IMR-90 (cell line): ENCODE results near the gene CFAP97D2. TPM values are rescaled to one million over a fixed set of nuclear protein-coding genes. Genes with fewer than 3 reads are reported as not detected.

Source experiments
- ATAC-seq: fragments of 200-7000 bp; cut with Tn5 transposase; 2 replicates; pipeline ENCODE4 v1.9.1; 2020; ENCODE audit warnings: low read depth, mild to moderate bottlenecking, moderate library complexity
- BruUV-seq: library from RNA; stranded (reverse); fragments of 400-500 nt; replicated peaks from 2 replicates; lab custom pipeline; 2021; lab: Mats Ljungman, UMichigan
- CTCF ChIA-PET: fragments of 300-600 bp; formaldehyde crosslinking; extraction: SDS; loops from one replicate; lab custom pipeline; 2021; ENCODE audit warnings: antibody characterized with exemption; lab: Yijun Ruan, JAX
- POLR2A ChIA-PET: fragments of 300-600 bp; sonication (Branson Sonifier 250); formaldehyde crosslinking; loops from one replicate; lab custom pipeline; 2022; ENCODE audit warnings: antibody characterized with exemption; ENCODE audit not compliant: unreplicated experiment; lab: Charles Lee
- DNase-seq: peaks from one replicate; pipeline ENCODE4 v3.0.0; 2013
- H2AFZ ChIP-seq: replicated peaks from 2 replicates; pipeline ENCODE3; 2013; ENCODE audit warnings: low read length, mild to moderate bottlenecking; ENCODE audit not compliant: poor library complexity
- H2AK5ac ChIP-seq: 2 replicates; pipeline ENCODE4 v1.6.1; 2013; ENCODE audit warnings: low read depth, low read length, inconsistent platforms
- H2AK9ac ChIP-seq: replicated peaks from 2 replicates; pipeline ENCODE3; 2013; ENCODE audit warnings: mild to moderate bottlenecking, low read depth, low read length, moderate library complexity; ENCODE audit not compliant: poor library complexity
- H2BK120ac ChIP-seq: 2 replicates; pipeline ENCODE4 v1.6.1; 2013; ENCODE audit warnings: low read depth, low read length, inconsistent platforms
- H2BK15ac ChIP-seq: 3 replicates; pipeline ENCODE4 v1.6.1; 2013; ENCODE audit warnings: low read depth, low read length, inconsistent platforms
- H2BK20ac ChIP-seq: 2 replicates; pipeline ENCODE4 v1.6.1; 2013; ENCODE audit warnings: low read depth, mild to moderate bottlenecking, inconsistent platforms, low read length, moderate library complexity
- H2BK5ac ChIP-seq: 2 replicates; pipeline ENCODE4 v1.6.1; 2013; ENCODE audit warnings: mild to moderate bottlenecking, low read depth, low read length, inconsistent platforms; ENCODE audit not compliant: poor library complexity, severe bottlenecking
- H3K14ac ChIP-seq: replicated peaks from 2 replicates; pipeline ENCODE4 v1.6.1; 2013; ENCODE audit warnings: low read depth, low read length, inconsistent platforms
- H3K18ac ChIP-seq: 2 replicates; pipeline ENCODE4 v1.6.1; 2013; ENCODE audit warnings: low read depth, low read length, control low read depth
- H3K23ac ChIP-seq: 2 replicates; pipeline ENCODE4 v1.6.1; 2013; ENCODE audit warnings: low read depth, low read length, inconsistent platforms
- H3K27ac ChIP-seq: 2 replicates; pipeline ENCODE4 v1.5.1; 2013; ENCODE audit warnings: mild to moderate bottlenecking, control low read depth, low read length; ENCODE audit not compliant: insufficient read depth
- H3K27me3 ChIP-seq: 2 replicates; pipeline ENCODE4 v1.6.1; 2013; ENCODE audit warnings: low read length; ENCODE audit not compliant: control insufficient read depth, insufficient read depth
- H3K36me3 ChIP-seq: 2 replicates; pipeline ENCODE4 v1.6.1; 2013; ENCODE audit warnings: low read length, mixed read lengths; ENCODE audit not compliant: control insufficient read depth, insufficient read depth
- H3K4ac ChIP-seq: 2 replicates; pipeline ENCODE4 v1.6.1; 2013; ENCODE audit warnings: low read depth, low read length, inconsistent platforms
- H3K4me1 ChIP-seq: 2 replicates; pipeline ENCODE4 v1.6.1; 2013; ENCODE audit warnings: low read length, mixed read lengths; ENCODE audit not compliant: control insufficient read depth, insufficient read depth
- H3K4me2 ChIP-seq: 2 replicates; pipeline ENCODE4 v1.6.1; 2013; ENCODE audit warnings: low read depth, mild to moderate bottlenecking, control low read depth, low read length, moderate library complexity
- H3K4me3 ChIP-seq: 2 replicates; pipeline ENCODE4 v1.5.1; 2013; ENCODE audit warnings: low read depth, mild to moderate bottlenecking, control low read depth, low read length, moderate library complexity; ENCODE audit not compliant: insufficient read depth
- H3K56ac ChIP-seq: 2 replicates; pipeline ENCODE4 v1.6.1; 2013; ENCODE audit warnings: low read length, inconsistent platforms; ENCODE audit not compliant: insufficient read depth; ENCODE audit errors: extremely low read depth
- H3K79me1 ChIP-seq, 2 experiments: 2 replicates each; pipeline ENCODE4 v1.6.1; 2013; ENCODE audit warnings: low read length in 2 of 2, inconsistent platforms in 1 of 2, low read depth in 1 of 2
- H3K9ac ChIP-seq: 2 replicates; pipeline ENCODE4 v1.6.1; 2013; ENCODE audit warnings: low read depth, low read length, control low read depth
- H3K9me1 ChIP-seq: 2 replicates; pipeline ENCODE4 v1.6.1; 2013; ENCODE audit warnings: low read length, inconsistent platforms; ENCODE audit not compliant: insufficient read depth
- H3K9me3 ChIP-seq: 2 replicates; pipeline ENCODE4 v1.6.1; 2013; ENCODE audit warnings: low read length; ENCODE audit not compliant: control insufficient read depth, insufficient read depth
- H4K20me1 ChIP-seq: 2 replicates; pipeline ENCODE4 v1.6.1; 2013; ENCODE audit warnings: low read length, inconsistent platforms; ENCODE audit not compliant: insufficient read depth
- H4K5ac ChIP-seq: 2 replicates; pipeline ENCODE4 v1.6.1; 2013; ENCODE audit warnings: mild to moderate bottlenecking, low read depth, low read length, control low read depth
- H4K8ac ChIP-seq, 2 experiments: 2 replicates each; pipeline ENCODE4 v1.6.1; 2013; ENCODE audit warnings: low read depth in 2 of 2, low read length in 2 of 2, control low read depth in 1 of 2, inconsistent platforms in 1 of 2
- H4K91ac ChIP-seq: 2 replicates; pipeline ENCODE4 v1.6.1; 2013; ENCODE audit warnings: low read depth, low read length, inconsistent platforms; ENCODE audit not compliant: insufficient read depth
- CEBPB ChIP-seq: IDR thresholded peaks from 2 replicates; pipeline ENCODE4 v1.6.1; 2012; ENCODE audit warnings: low read depth, low read length, improper control_type of control experiment
- CHD1 ChIP-seq: IDR thresholded peaks from 2 replicates; pipeline ENCODE4 v1.6.1; 2012; ENCODE audit warnings: low read depth, low read length, improper control_type of control experiment
- FOS ChIP-seq: fragments of 150-350 bp; IDR thresholded peaks from 2 replicates; pipeline ENCODE4 v1.6.1; 2016; ENCODE audit warnings: low read depth, low read length
- MAFK ChIP-seq: IDR thresholded peaks from 2 replicates; pipeline ENCODE4 v1.6.1; 2012; ENCODE audit warnings: low read depth, low read length, improper control_type of control experiment
- NFE2L2 ChIP-seq: fragments of 150-350 bp; IDR thresholded peaks from 2 replicates; pipeline ENCODE4 v1.6.1; 2016; ENCODE audit warnings: low read depth, mild to moderate bottlenecking, low read length
- WGBS, 2 experiments: methylation state at CpG; one replicate each; pipeline versions ENCODE4 v1.1.5 to v1.1.7; 2013; ENCODE audit warnings: missing lambda C conversion rate in 2 of 2; ENCODE audit not compliant: insufficient read length in 1 of 2; ENCODE audit errors: extremely low coverage in 2 of 2; 5-methylcytosine and 5-hydroxymethylcytosine counted together
- dilution Hi-C: fragments of 300-500 bp; cut with HindIII; formaldehyde crosslinking; loops from one replicate; pipeline ENCODE4 v1.14.3; 2018; ENCODE audit warnings: low sequenced_read_pairs; ENCODE audit not compliant: unreplicated experiment
- in situ Hi-C: fragments of 300-500 bp; cut with MboI; formaldehyde crosslinking; loops from 3 replicates; pipeline ENCODE4 v1.14.3; 2019; ENCODE audit warnings: low sequenced_read_pairs, inconsistent platforms, mixed read lengths
- intact Hi-C: fragments of 100-400 bp; cut with micrococcal nuclease; formaldehyde crosslinking; loops from 2 replicates; pipeline ENCODE4 v1.10.0; 2022
- polyA plus RNA-seq, 3 experiments: library from polyadenylated mRNA; depleted of rRNA; stranded (reverse); fragments of >200 nt; gene quantifications; 2 replicates each; pipeline ENCODE4 v1.2.3, GENCODE V29; 2012; ENCODE audit warnings: low replicate concordance in 1 of 3
- total RNA-seq: library from RNA; depleted of rRNA; stranded (reverse); fragments of >200 nt; gene quantifications from 2 replicates; pipeline ENCODE4 v1.2.3, GENCODE V29; 2012
- TF ChIP-seq, protein P1 (sequence below): fragments of 150-350 bp; IDR thresholded peaks from 2 replicates; pipeline ENCODE4 v1.6.1; 2017; ENCODE audit warnings: mild to moderate bottlenecking, antibody characterized with exemption, low read length, low read depth
- TF ChIP-seq, protein P2 (sequence below): fragments of 150-350 bp; IDR thresholded peaks from 2 replicates; pipeline ENCODE4 v1.6.1; 2016; ENCODE audit warnings: low read depth, mild to moderate bottlenecking, low read length, moderate library complexity, borderline replicate concordance

The CFAP97D2 gene
- total and polyA plus RNA-seq, 2 of the 4 experiments (the other 2 are of a cell fraction) = not detected

DNA sequence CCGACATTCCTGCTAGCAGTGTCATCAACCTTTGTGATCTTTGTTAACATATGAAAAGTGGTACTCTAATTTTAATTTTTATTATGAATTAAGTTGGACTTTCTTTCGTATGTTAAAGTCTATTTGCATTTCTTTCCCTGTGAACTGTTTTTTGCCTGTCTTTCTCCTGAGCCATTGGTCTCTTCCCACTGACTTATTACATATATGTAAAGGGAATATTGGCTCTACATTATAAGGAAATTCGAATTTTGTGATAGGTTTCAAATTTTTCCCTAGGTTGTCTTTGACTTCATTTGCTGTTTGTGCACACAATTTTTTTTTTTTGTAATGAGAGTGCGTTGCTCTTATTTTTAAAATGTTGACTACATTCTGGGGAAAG, 55.2 kb downstream of the CFAP97D2 start:
- Histone ChIP-seq H4K8ac (peak overlapping the region; percentile 84 to 95), H4K20me1 (peaks cover 9% of the 10 kb centered on the region; the same call in 1 of the 2 replicates), H3K27ac (peak overlapping the region; percentile 77), H4K91ac (no peak overlapping the region; the same call in 1 of the 2 replicates), H2AK9ac (peak overlapping the region; percentile 83), H3K4me3 (peak overlapping the region; percentile 99), H3K9ac (no peak overlapping the region; the same call in 1 of the 2 replicates), H2AK5ac (no peak overlapping the region), H3K4me1 (peaks cover 6% of the 10 kb centered on the region), H3K27me3 (no peaks in the 10 kb centered on the region), H3K79me1 (peaks cover 17 to 33% of the 10 kb centered on the region in 2 experiments), H3K4me2 (peak overlapping the region; percentile 90), H3K56ac (no peak overlapping the region), H3K9me3 (no peaks in the 10 kb centered on the region), H3K9me1 (0 out of 2 replicates have a peak, but pooled peaks cover 2% of the 10 kb centered on the region), H2BK20ac (no peak overlapping the region; the same call in 1 of the 2 replicates), H3K4ac (peak overlapping the region; percentile 71; the same call in 1 of the 2 replicates), H3K14ac (peak overlapping the region; percentile 75), H2BK5ac (peak overlapping the region; percentile 64), H2BK120ac (peak overlapping the region; percentile 57; the same call in 1 of the 2 replicates), H3K18ac (no peak overlapping the region), H2AFZ (peak overlapping the region; percentile 97), H3K23ac (no peak overlapping the region), H2BK15ac (no peak overlapping the region), H3K36me3 (peaks cover 19% of the 10 kb centered on the region), H4K5ac (peak overlapping the region; percentile 95)
- in situ Hi-C loops = no loop called here
- intact Hi-C loops = no loop called here
- no TSS peak for BruUV-seq
- DNase-seq = no peak
- no peak for ATAC-seq
- WGBS, 2 experiments = no CpG with 5 or more reads among the region's 4 CpGs
- ChIA-PET CTCF (no interaction called here), POLR2A (no interaction called here)
- TF ChIP-seq, protein P1, sequence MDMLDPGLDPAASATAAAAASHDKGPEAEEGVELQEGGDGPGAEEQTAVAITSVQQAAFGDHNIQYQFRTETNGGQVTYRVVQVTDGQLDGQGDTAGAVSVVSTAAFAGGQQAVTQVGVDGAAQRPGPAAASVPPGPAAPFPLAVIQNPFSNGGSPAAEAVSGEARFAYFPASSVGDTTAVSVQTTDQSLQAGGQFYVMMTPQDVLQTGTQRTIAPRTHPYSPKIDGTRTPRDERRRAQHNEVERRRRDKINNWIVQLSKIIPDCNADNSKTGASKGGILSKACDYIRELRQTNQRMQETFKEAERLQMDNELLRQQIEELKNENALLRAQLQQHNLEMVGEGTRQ = no peak
- no peak for TF ChIP-seq MAFK
- TF ChIP-seq CHD1 = no peak
- TF ChIP-seq, protein P2, sequence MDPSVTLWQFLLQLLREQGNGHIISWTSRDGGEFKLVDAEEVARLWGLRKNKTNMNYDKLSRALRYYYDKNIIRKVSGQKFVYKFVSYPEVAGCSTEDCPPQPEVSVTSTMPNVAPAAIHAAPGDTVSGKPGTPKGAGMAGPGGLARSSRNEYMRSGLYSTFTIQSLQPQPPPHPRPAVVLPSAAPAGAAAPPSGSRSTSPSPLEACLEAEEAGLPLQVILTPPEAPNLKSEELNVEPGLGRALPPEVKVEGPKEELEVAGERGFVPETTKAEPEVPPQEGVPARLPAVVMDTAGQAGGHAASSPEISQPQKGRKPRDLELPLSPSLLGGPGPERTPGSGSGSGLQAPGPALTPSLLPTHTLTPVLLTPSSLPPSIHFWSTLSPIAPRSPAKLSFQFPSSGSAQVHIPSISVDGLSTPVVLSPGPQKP = no peak
- TF ChIP-seq FOS = no peak
- no peak for TF ChIP-seq CEBPB
- TF ChIP-seq NFE2L2 = no peak
- dilution Hi-C loops = no loop called here
